Mesenchymal stem cell (in vitro differentiated cells and primary cell): ENCODE measurements around the gene C18orf63.

Experiments used
- DNase-seq: peaks from one replicate; pipeline ENCODE4 v3.0.0-alpha.2; 2013
- H2AFZ ChIP-seq: one replicate; pipeline ENCODE4 v1.6.1; 2013; ENCODE audit warnings: low read depth, mild to moderate bottlenecking, control low read depth, inconsistent platforms, low read length, moderate library complexity
- H2AK5ac ChIP-seq: 2 replicates; pipeline ENCODE4 v1.6.1; 2013; ENCODE audit warnings: low read length, moderate library complexity, mild to moderate bottlenecking, inconsistent platforms; ENCODE audit not compliant: severe bottlenecking
- H2BK120ac ChIP-seq: one replicate; pipeline ENCODE4 v1.6.1; 2013; ENCODE audit warnings: low read depth, mild to moderate bottlenecking, inconsistent platforms, low read length, moderate library complexity
- H2BK12ac ChIP-seq, 2 experiments: one replicate each; pipeline ENCODE4 v1.6.1; 2013; ENCODE audit warnings: inconsistent platforms in 2 of 2, low read length in 2 of 2, mild to moderate bottlenecking in 2 of 2, moderate library complexity in 2 of 2, control low read depth in 1 of 2
- H2BK15ac ChIP-seq: one replicate; pipeline ENCODE4 v1.6.1; 2013; ENCODE audit warnings: mild to moderate bottlenecking, low read depth, inconsistent platforms; ENCODE audit not compliant: poor library complexity, severe bottlenecking
- H2BK5ac ChIP-seq: 2 replicates; pipeline ENCODE4 v1.6.1; 2013; ENCODE audit warnings: low read depth, mild to moderate bottlenecking, low read length, control low read depth, inconsistent platforms; ENCODE audit not compliant: poor library complexity, severe bottlenecking
- H3K14ac ChIP-seq, 2 experiments: one replicate each; pipeline ENCODE4 v1.6.1; 2013; ENCODE audit warnings: inconsistent platforms in 2 of 2, low read length in 2 of 2, control low read depth in 1 of 2, mild to moderate bottlenecking in 1 of 2, moderate library complexity in 1 of 2
- H3K18ac ChIP-seq, 2 experiments: one replicate each; pipeline ENCODE4 v1.6.1; 2013; ENCODE audit warnings: inconsistent platforms in 2 of 2, low read length in 2 of 2, control low read depth in 1 of 2, low read depth in 1 of 2, mild to moderate bottlenecking in 1 of 2
- H3K23ac ChIP-seq, 2 experiments: one replicate each; pipeline ENCODE4 v1.6.1; 2013; ENCODE audit warnings: inconsistent platforms in 2 of 2, low read length in 2 of 2, mild to moderate bottlenecking in 2 of 2, moderate library complexity in 2 of 2, control low read depth in 1 of 2
- H3K27ac ChIP-seq: 2 replicates; pipeline ENCODE4 v1.5.1; 2013; ENCODE audit warnings: mild to moderate bottlenecking, moderate library complexity, low read length, control low read depth, inconsistent platforms; ENCODE audit not compliant: poor library complexity, severe bottlenecking
- H3K27me3 ChIP-seq, 2 experiments: 2 replicates each; pipeline versions ENCODE4 v1.6.1 to v1.7.0; 2013; ENCODE audit warnings: low read length in 2 of 2, mild to moderate bottlenecking in 2 of 2, moderate library complexity in 2 of 2, control low read depth in 1 of 2, inconsistent platforms in 1 of 2; ENCODE audit not compliant: control insufficient read depth in 1 of 2, insufficient read depth in 1 of 2
- H3K36me3 ChIP-seq, 2 experiments: 2 replicates each; pipeline versions ENCODE4 v1.6.1 to v1.7.0; 2013; ENCODE audit warnings: low read length in 2 of 2, control low read depth in 1 of 2, inconsistent platforms in 1 of 2, low read depth in 1 of 2, mild to moderate bottlenecking in 1 of 2; ENCODE audit not compliant: insufficient read depth in 2 of 2, control insufficient read depth in 1 of 2
- H3K4ac ChIP-seq, 2 experiments: one replicate each; pipeline ENCODE4 v1.6.1; 2013; ENCODE audit warnings: inconsistent platforms in 2 of 2, low read length in 2 of 2, mild to moderate bottlenecking in 2 of 2, moderate library complexity in 2 of 2, control low read depth in 1 of 2, low read depth in 1 of 2
- H3K4me1 ChIP-seq: 2 replicates; pipeline ENCODE4 v1.6.1; 2013; ENCODE audit warnings: low read depth, low read length, control low read depth; ENCODE audit not compliant: control insufficient read depth, insufficient read depth
- H3K4me2 ChIP-seq: 2 replicates; pipeline ENCODE4 v1.6.1; 2013; ENCODE audit warnings: low read length, mild to moderate bottlenecking, inconsistent platforms; ENCODE audit not compliant: poor library complexity, severe bottlenecking
- H3K4me3 ChIP-seq, 2 experiments: 2 replicates each; pipeline versions ENCODE4 v1.5.1 to v1.7.0; 2013; ENCODE audit warnings: low read length in 2 of 2, mild to moderate bottlenecking in 2 of 2, control low read depth in 1 of 2, low read depth in 1 of 2; ENCODE audit not compliant: insufficient read depth in 1 of 2
- H3K79me1 ChIP-seq: replicated peaks from 2 replicates; pipeline ENCODE4 v1.6.1; 2013; ENCODE audit warnings: mild to moderate bottlenecking, control low read depth, low read length, inconsistent platforms; ENCODE audit not compliant: poor library complexity, severe bottlenecking
- H3K9ac ChIP-seq: 2 replicates; pipeline ENCODE4 v1.7.0; 2013; ENCODE audit warnings: mild to moderate bottlenecking, low read length, moderate library complexity
- H3K9me3 ChIP-seq: 2 replicates; pipeline ENCODE4 v1.7.0; 2013; ENCODE audit warnings: mild to moderate bottlenecking, low read length; ENCODE audit not compliant: control insufficient read depth
- H4K8ac ChIP-seq: one replicate; pipeline ENCODE4 v1.6.1; 2013; ENCODE audit warnings: inconsistent platforms, mild to moderate bottlenecking, low read length, moderate library complexity
- H4K91ac ChIP-seq: one replicate; pipeline ENCODE4 v1.6.1; 2013; ENCODE audit warnings: mild to moderate bottlenecking, low read length, inconsistent platforms
- WGBS: methylation state at CpG from one replicate; pipeline ENCODE4 v1.1.7; 2013; ENCODE audit warnings: mixed read lengths; 5-methylcytosine and 5-hydroxymethylcytosine counted together

C18orf63 gene

GRCh38 chr18:74286106-74286855, 29.4 kb upstream of the C18orf63 start:
- H2BK12ac ChIP-seq, result no peak overlapping the region
- no peak overlapping the region for H3K4ac ChIP-seq
- H3K18ac ChIP-seq, result no peak overlapping the region
- WGBS, result 100% methylated on average over 3 of the region's 4 CpGs
- no peak overlapping the region for H2AFZ ChIP-seq
- no peak overlapping the region for H4K8ac ChIP-seq
- no peaks in the 10 kb centered on the region for H3K27me3 ChIP-seq
- no peak overlapping the region for H3K27ac ChIP-seq
- no peak overlapping the region for H4K91ac ChIP-seq
- H3K79me1 ChIP-seq, result peaks cover 30% of the 10 kb centered on the region
- no peak overlapping the region for H3K23ac ChIP-seq
- H2BK5ac ChIP-seq, result no peak overlapping the region
- H3K9ac ChIP-seq, result no peak overlapping the region
- no peak overlapping the region for H2BK120ac ChIP-seq
- no peak overlapping the region for H2BK15ac ChIP-seq
- H3K14ac ChIP-seq, result no peak overlapping the region
- no peak overlapping the region for H2AK5ac ChIP-seq
- no peaks in the 10 kb centered on the region for H3K9me3 ChIP-seq
- H3K4me1 ChIP-seq, result peaks cover 15% of the 10 kb centered on the region
- H3K4me3 ChIP-seq, result no peak overlapping the region
- no peak overlapping the region for H3K4me2 ChIP-seq
- H3K36me3 ChIP-seq, result peaks cover 0 to 3% of the 10 kb centered on the region in 2 experiments
- DNase-seq, result no peak

- Histone ChIP-seq H3K9me3 (no peaks in the 10 kb centered on the region), H4K8ac (no peak overlapping the region), H3K36me3 (peaks cover 0 to 3% of the 10 kb centered on the region in 2 experiments), H2AK5ac (no peak overlapping the region), H3K27ac (no peak overlapping the region), H3K4me3 (no peak overlapping the region), H4K91ac (no peak overlapping the region), H3K4me2 (no peak overlapping the region), H3K4me1 (peaks cover 16% of the 10 kb centered on the region), H3K79me1 (peaks cover 31% of the 10 kb centered on the region), H3K27me3 (no peaks in the 10 kb centered on the region), H3K14ac (no peak overlapping the region), H2BK15ac (no peak overlapping the region), H2BK12ac (no peak overlapping the region), H3K9ac (no peak overlapping the region), H3K4ac (no peak overlapping the region), H2BK5ac (no peak overlapping the region), H2AFZ (no peak overlapping the region), H2BK120ac (no peak overlapping the region), H3K18ac (no peak overlapping the region), H3K23ac (no peak overlapping the region)
- 100% methylated on average over 1 of the region's 2 CpGs for WGBS
- no peak for DNase-seq
Observed at GRCh38 chr18:74286856-74287255, 28.8 kb upstream of the C18orf63 start.

- Histone ChIP-seq H3K9ac (peak overlapping the region; percentile 69), H3K9me3 (no peaks in the 10 kb centered on the region), H2BK15ac (no peak overlapping the region), H3K4me3 (peak overlapping the region in 1 of 2 experiments; percentile 70), H3K14ac (no peak overlapping the region), H3K4ac (no peak overlapping the region), H3K4me1 (peaks cover 13% of the 10 kb centered on the region), H3K79me1 (peaks cover 28% of the 10 kb centered on the region), H4K91ac (no peak overlapping the region), H2BK120ac (no peak overlapping the region), H3K23ac (no peak overlapping the region), H2AK5ac (no peak overlapping the region), H4K8ac (no peak overlapping the region), H2BK12ac (no peak overlapping the region), H2BK5ac (no peak overlapping the region), H3K36me3 (peaks cover 0 to 3% of the 10 kb centered on the region in 2 experiments), H2AFZ (no peak overlapping the region), H3K4me2 (no peak overlapping the region), H3K18ac (no peak overlapping the region), H3K27me3 (no peaks in the 10 kb centered on the region), H3K27ac (no peak overlapping the region)
- 90% methylated on average over 5 of the region's 5 CpGs for WGBS
- DNase-seq, result no peak
Observed at GRCh38 chr18:74288041-74288440, 27.6 kb upstream of the C18orf63 start.

GRCh38 chr18:74288730-74289129, 26.9 kb upstream of the C18orf63 start:
- peak overlapping the region; percentile 69 for H3K9ac ChIP-seq
- peak overlapping the region in 1 of 2 experiments; percentile 63 for H3K18ac ChIP-seq
- H2BK15ac ChIP-seq, result no peak overlapping the region
- H2BK5ac ChIP-seq, result no peak overlapping the region
- WGBS, result 68% methylated on average over 8 of the region's 9 CpGs
- H3K9me3 ChIP-seq, result no peaks in the 10 kb centered on the region
- H2BK12ac ChIP-seq, result peak overlapping the region in 1 of 2 experiments; percentile 14
- no peak overlapping the region for H2BK120ac ChIP-seq
- H2AK5ac ChIP-seq, result peak overlapping the region; percentile 66
- no peak overlapping the region for H4K91ac ChIP-seq
- no peak overlapping the region for H3K4ac ChIP-seq
- peak overlapping the region in 1 of 2 experiments; percentile 70 for H3K4me3 ChIP-seq
- H2AFZ ChIP-seq, result no peak overlapping the region
- no peak overlapping the region for H3K4me2 ChIP-seq
- peak; percentile 41 for DNase-seq
- no peak overlapping the region for H4K8ac ChIP-seq
- H3K14ac ChIP-seq, result no peak overlapping the region
- peaks cover 0 to 3% of the 10 kb centered on the region in 2 experiments for H3K36me3 ChIP-seq
- no peak overlapping the region for H3K23ac ChIP-seq
- H3K27ac ChIP-seq, result no peak overlapping the region
- no peaks in the 10 kb centered on the region for H3K27me3 ChIP-seq
- peaks cover 13% of the 10 kb centered on the region for H3K4me1 ChIP-seq
- peaks cover 22% of the 10 kb centered on the region for H3K79me1 ChIP-seq
